ENCODE results near the gene HLA-C. TPM values are rescaled to one million over a fixed set of nuclear protein-coding genes. Genes with fewer than 3 reads are reported as not detected.

HLA-C gene
- total RNA-seq, 4 donors from 2014 or later, result 106 to 510 (median 336) TPM

DNA sequence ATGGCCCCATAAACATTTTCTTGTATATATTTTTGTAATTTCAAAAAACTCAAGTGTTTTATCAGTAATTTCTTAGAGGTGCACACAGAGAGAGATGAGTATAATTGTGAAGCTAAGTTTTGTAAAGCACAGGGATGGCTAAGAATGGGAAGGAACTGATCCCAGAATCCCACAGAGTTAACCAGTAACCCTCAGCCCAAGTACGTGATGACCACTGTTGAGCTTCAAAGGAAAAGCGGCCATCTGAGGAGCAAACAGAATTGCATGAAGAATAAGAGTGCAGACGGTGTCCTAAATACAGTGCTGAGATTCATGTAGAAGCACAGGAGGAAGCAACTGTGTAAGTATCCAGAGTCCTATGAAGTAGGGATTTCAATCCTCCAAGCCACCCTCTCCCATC, 28.1 kb upstream of the HLA-C start:
- TF ChIP-seq EP300 (IDR thresholded peaks at IDR 0.05), result no peak
- no peak for TF ChIP-seq POLR2AphosphoS5 (IDR thresholded peaks at IDR 0.05)
- TF ChIP-seq, protein P1, sequence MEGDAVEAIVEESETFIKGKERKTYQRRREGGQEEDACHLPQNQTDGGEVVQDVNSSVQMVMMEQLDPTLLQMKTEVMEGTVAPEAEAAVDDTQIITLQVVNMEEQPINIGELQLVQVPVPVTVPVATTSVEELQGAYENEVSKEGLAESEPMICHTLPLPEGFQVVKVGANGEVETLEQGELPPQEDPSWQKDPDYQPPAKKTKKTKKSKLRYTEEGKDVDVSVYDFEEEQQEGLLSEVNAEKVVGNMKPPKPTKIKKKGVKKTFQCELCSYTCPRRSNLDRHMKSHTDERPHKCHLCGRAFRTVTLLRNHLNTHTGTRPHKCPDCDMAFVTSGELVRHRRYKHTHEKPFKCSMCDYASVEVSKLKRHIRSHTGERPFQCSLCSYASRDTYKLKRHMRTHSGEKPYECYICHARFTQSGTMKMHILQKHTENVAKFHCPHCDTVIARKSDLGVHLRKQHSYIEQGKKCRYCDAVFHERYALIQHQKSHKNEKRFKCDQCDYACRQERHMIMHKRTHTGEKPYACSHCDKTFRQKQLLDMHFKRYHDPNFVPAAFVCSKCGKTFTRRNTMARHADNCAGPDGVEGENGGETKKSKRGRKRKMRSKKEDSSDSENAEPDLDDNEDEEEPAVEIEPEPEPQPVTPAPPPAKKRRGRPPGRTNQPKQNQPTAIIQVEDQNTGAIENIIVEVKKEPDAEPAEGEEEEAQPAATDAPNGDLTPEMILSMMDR (IDR thresholded peaks at IDR 0.05), result no peak
- no peak for TF ChIP-seq POLR2A (IDR thresholded peaks at IDR 0.05)
- Histone ChIP-seq H3K9me3 (no peaks in the 10 kb centered on the region), H3K27me3 (peaks cover 15% of the 10 kb centered on the region), H3K4me1 (no peaks in the 10 kb centered on the region), H3K4me3 (no peak overlapping the region), H3K27ac (no peak overlapping the region), H3K36me3 (no peaks in the 10 kb centered on the region)
- DNase-seq (ENCODE audit: low spot score in 2 of 2), result no peak
- WGBS, result 65% methylated on average over 3 of the region's 3 CpGs

DNA sequence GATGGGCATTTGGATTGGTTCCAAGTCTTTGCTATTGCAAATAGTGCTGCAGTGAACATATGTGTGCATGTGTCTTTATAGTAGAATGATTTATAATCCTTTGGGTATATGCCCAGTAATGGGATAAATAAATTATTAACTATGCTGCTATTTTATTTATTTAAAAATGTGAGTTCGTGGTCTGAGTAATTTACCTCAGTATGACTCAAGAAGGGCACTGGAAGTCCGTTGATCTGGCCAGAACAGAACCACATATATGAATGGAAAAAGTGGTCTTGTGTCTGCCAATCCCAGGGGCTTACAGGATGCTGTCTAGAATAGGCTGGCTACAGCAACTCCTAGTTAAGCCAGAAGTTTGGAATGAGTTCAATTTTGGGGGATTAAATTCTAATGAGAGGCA, 27.6 kb upstream of the HLA-C start:
- TF ChIP-seq, protein P1 (IDR thresholded peaks at IDR 0.05), result no peak
- no peak for TF ChIP-seq POLR2AphosphoS5 (IDR thresholded peaks at IDR 0.05)
- H3K4me3 ChIP-seq, result no peak overlapping the region
- 28% methylated on average over 2 of the region's 2 CpGs for WGBS
- no peak for DNase-seq (ENCODE audit: low spot score in 2 of 2)
- H3K9me3 ChIP-seq, result no peaks in the 10 kb centered on the region
- H3K36me3 ChIP-seq, result no peaks in the 10 kb centered on the region
- peaks cover 15% of the 10 kb centered on the region for H3K27me3 ChIP-seq
- no peaks in the 10 kb centered on the region for H3K4me1 ChIP-seq
- H3K27ac ChIP-seq, result no peak overlapping the region

DNA sequence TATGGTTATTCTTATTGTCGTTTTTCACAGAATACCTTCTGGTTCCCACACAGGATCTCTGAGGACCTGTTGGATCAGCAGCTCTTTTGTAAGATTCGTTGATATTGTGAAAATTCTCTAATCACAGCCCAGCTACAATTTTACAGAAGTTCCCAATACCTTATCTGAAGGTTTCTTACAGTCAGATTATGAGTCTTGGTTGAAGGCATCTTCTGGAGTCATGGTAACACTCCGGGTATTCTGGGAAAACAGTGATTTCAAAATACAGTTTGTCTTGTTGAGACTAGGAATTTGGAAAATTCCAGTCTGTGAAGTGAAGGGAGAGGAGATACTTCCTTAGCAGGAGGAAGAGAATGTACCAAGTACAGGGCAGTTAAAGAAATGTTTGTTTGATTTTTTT, 22.2 kb upstream of the HLA-C start:
- no peaks in the 10 kb centered on the region for H3K36me3 ChIP-seq
- DNase-seq (ENCODE audit: low spot score in 2 of 2), result no peak
- H3K4me1 ChIP-seq, result no peaks in the 10 kb centered on the region
- no peak overlapping the region for H3K4me3 ChIP-seq
- H3K9me3 ChIP-seq, result no peaks in the 10 kb centered on the region
- no peak overlapping the region for H3K27ac ChIP-seq
- H3K27me3 ChIP-seq, result peaks cover 20% of the 10 kb centered on the region
- TF ChIP-seq, protein P1 (IDR thresholded peaks at IDR 0.05), result no peak
- 59% methylated on average over 3 of the region's 3 CpGs for WGBS

DNA sequence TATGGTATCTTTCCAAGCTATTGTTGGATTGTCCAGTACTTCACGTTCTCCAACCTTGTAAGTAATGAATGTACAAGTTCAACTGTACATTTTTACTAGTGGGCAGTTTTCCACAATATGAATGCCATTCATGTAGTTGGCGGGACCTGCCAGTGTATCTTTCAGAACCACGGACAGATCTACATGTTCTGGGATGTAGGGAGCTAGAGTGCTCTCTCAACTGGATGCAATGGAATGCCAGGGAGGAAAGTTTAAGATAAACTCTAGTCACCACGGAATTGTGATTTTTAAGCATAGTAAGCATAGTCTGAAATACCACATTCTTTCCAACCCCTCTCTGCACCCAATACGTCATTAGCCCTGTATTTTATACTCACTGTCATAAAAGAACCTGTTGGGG, 21.5 kb upstream of the HLA-C start:
- Histone ChIP-seq H3K27me3 (peaks cover 15% of the 10 kb centered on the region), H3K4me3 (no peak overlapping the region), H3K27ac (no peak overlapping the region), H3K4me1 (no peaks in the 10 kb centered on the region), H3K9me3 (no peaks in the 10 kb centered on the region), H3K36me3 (no peaks in the 10 kb centered on the region)
- WGBS, result 28% methylated on average over 5 of the region's 5 CpGs
- TF ChIP-seq, protein P1 (IDR thresholded peaks at IDR 0.05), result no peak
- DNase-seq (ENCODE audit: low spot score in 2 of 2), result no peak

DNA sequence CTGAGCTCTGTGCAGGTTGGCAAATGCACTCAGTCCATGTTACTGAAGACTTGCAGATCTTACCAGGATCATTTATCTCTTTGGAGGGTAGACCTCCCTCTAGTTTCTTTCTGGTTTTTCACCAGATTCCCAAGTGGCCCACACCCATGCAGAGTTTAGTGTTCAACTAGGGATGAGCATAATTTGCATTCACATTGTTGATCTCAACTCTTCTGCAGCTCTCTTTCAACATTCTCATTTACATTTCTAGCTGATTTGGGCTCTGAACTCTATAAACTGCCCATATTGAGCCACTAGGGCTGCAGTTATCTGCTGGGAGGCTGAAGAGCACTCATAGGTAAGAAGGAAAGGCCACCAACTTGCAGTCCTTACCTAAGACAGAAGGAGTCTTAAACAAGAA, 17.9 kb upstream of the HLA-C start:
- Histone ChIP-seq H3K4me1 (no peaks in the 10 kb centered on the region), H3K27me3 (peaks cover 5% of the 10 kb centered on the region)

DNA sequence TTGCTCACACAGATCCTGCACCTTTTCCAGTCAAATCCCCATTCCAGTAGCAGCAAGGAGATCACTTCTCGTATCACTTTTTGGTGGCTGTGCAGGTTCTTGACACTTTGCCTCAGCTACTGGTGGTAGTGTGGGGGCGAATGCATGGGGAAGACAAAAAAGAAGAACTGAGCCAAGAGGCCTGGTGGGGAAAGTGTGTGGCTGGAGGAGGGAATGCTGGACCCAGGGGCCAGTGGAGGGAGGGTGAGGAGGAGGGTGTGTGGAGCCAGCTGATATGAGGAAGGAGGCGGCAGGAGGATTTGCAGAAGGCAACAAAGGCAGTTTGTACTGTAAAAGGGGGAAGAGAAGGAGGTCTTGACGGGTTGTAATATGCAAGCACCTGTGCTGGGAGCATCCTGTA, 15.7 kb upstream of the HLA-C start:
- Histone ChIP-seq H3K4me3 (no peak overlapping the region), H3K27me3 (no peaks in the 10 kb centered on the region), H3K9me3 (no peaks in the 10 kb centered on the region), H3K36me3 (no peaks in the 10 kb centered on the region), H3K4me1 (no peaks in the 10 kb centered on the region), H3K27ac (no peak overlapping the region)
- no peak for TF ChIP-seq POLR2A (IDR thresholded peaks at IDR 0.05)
- TF ChIP-seq POLR2AphosphoS5 (IDR thresholded peaks at IDR 0.05), result no peak
- TF ChIP-seq, protein P1 (IDR thresholded peaks at IDR 0.05), result no peak
- TF ChIP-seq EP300 (IDR thresholded peaks at IDR 0.05), result no peak
- no peak for DNase-seq (ENCODE audit: low spot score in 2 of 2)
- WGBS, result 79% methylated on average over 4 of the region's 4 CpGs

More for the DNA sequence above, 17.9 kb upstream of the HLA-C start:
- H3K9me3 ChIP-seq, result no peaks in the 10 kb centered on the region
- no peaks in the 10 kb centered on the region for H3K36me3 ChIP-seq
- H3K27ac ChIP-seq, result no peak overlapping the region
- DNase-seq (ENCODE audit: low spot score in 2 of 2), result no peak
- TF ChIP-seq POLR2AphosphoS5 (IDR thresholded peaks at IDR 0.05), result no peak
- TF ChIP-seq POLR2A (IDR thresholded peaks at IDR 0.05), result no peak
- no peak overlapping the region for H3K4me3 ChIP-seq
